Gastrocnemius medialis (tissue), 4 donors: ENCODE results near the gene IGSF9. TPM values are rescaled to one million over a fixed set of nuclear protein-coding genes. Genes with fewer than 3 reads are reported as not detected.

Experiments
- ATAC-seq, 2 donors: fragments of 150-250 bp; one replicate each; pipeline ENCODE4 v1.9.1; 2016
- DNase-seq, 2 donors: peaks; one replicate each; pipeline ENCODE4 v3.0.0-alpha.2; 2019
- H3K27ac ChIP-seq, 4 donors: fragments of 200-600 bp; sonication (generic); 1 replicate in 1 of 4; 2 replicates in 3 of 4; pipeline ENCODE4 v1.5.1; 2016 to 2018; ENCODE audit warnings: mild to moderate bottlenecking in 2 of 4, moderate library complexity in 1 of 4
- H3K27me3 ChIP-seq, 3 donors: fragments of 200-600 bp; sonication (generic) in 2 of 3; 1 replicate in 1 of 3; 2 replicates in 2 of 3; pipeline versions ENCODE4 v1.5.1 to v1.6.0; 2016 to 2019; ENCODE audit warnings: mild to moderate bottlenecking in 1 of 3, moderate library complexity in 1 of 3
- H3K36me3 ChIP-seq, 2 donors: fragments of 200-600 bp; sonication (generic) in 1 of 2; one replicate each; pipeline ENCODE4 v1.5.1; 2017 to 2018
- H3K4me1 ChIP-seq, 2 donors: fragments of 200-600 bp; sonication (generic) in 1 of 2; one replicate each; pipeline ENCODE4 v1.5.1; 2016 to 2017; ENCODE audit warnings: mild to moderate bottlenecking in 2 of 2
- H3K4me3 ChIP-seq, 4 donors: fragments of 200-600 bp; sonication (generic) in 3 of 4; 1 replicate in 1 of 4; 2 replicates in 3 of 4; pipeline ENCODE4 v1.5.1; 2016 to 2019; ENCODE audit warnings: mild to moderate bottlenecking in 2 of 4
- H3K9me3 ChIP-seq, 3 donors: fragments of 200-600 bp; sonication (generic) in 2 of 3; 1 replicate in 1 of 3; 2 replicates in 2 of 3; pipeline ENCODE4 v1.5.1; 2016 to 2019
- CTCF ChIP-seq, 5 experiments: fragments of 450-650 bp in 3 of 5; fragments of 200-600 bp in 2 of 5; sonication (generic) in 2 of 5; IDR thresholded peaks in 4 of 5; conservative IDR thresholded peaks in 1 of 5; 1 replicate in 4 of 5; 2 replicates in 1 of 5; pipeline ENCODE4 v1.5.1; 2016 to 2019; ENCODE audit warnings: antibody characterized with exemption in 5 of 5, mild to moderate bottlenecking in 3 of 5, moderate library complexity in 3 of 5
- POLR2A ChIP-seq, 2 donors: fragments of 450-650 bp; IDR thresholded peaks; one replicate each; pipeline ENCODE4 v1.6.1; 2017; ENCODE audit warnings: antibody characterized with exemption in 2 of 2, mild to moderate bottlenecking in 2 of 2, moderate library complexity in 2 of 2
- in situ Hi-C, 4 donors: fragments of 200-750 bp; cut with MboI; loops; one replicate each; pipeline versions ENCODE4 v1.15.0 to v1.8.0; 2017; ENCODE audit warnings: low sequenced_read_pairs in 4 of 4
- intact Hi-C: fragments of 100-400 bp; cut with DNase I; formaldehyde crosslinking; loops from one replicate; pipeline ENCODE4 v1.15.1; 2023; ENCODE audit warnings: low total_unique reads
- total RNA-seq, 4 donors: library from RNA; depleted of rRNA; stranded (reverse); fragments of >200 nt; gene quantifications; one replicate each; pipeline versions ENCODE4 v1.1.0 to v1.2.3, GENCODE V29; 2016

Gene IGSF9
- total RNA-seq, 4 donors from 2014 or later, result 0.10 to 0.11 TPM; not detected in 2

- H3K27ac ChIP-seq, result no peak overlapping the region
- H3K9me3 ChIP-seq, result no peaks in the 10 kb centered on the region
- no peak for ATAC-seq
- intact Hi-C loops, result no loop called here
- H3K27me3 ChIP-seq, result peaks cover 0 to 1% (median 0%) of the 10 kb centered on the region in 3 donors
- DNase-seq, result no peak
- H3K4me3 ChIP-seq, result no peak overlapping the region
- no peaks in the 10 kb centered on the region for H3K4me1 ChIP-seq
- H3K36me3 ChIP-seq, result no peaks in the 10 kb centered on the region
- TF ChIP-seq POLR2A (IDR thresholded peaks at IDR 0.05) (no peak), CTCF (IDR thresholded peaks at IDR 0.05 in 4 of 5, conservative IDR thresholded peaks at IDR 0.05 in 1 of 5) (no peak)
- in situ Hi-C loops, result no loop called here
Observed at GRCh38 chr1:159958719-159959380, 13.4 kb upstream of the IGSF9 start.

- H3K27ac ChIP-seq, result no peak overlapping the region
- no peaks in the 10 kb centered on the region for H3K9me3 ChIP-seq
- H3K36me3 ChIP-seq, result no peaks in the 10 kb centered on the region
- H3K27me3 ChIP-seq, result peaks cover 0 to 7% (median 0%) of the 10 kb centered on the region in 3 donors
- ATAC-seq (no peak), DNase-seq (no peak)
- H3K4me1 ChIP-seq, result no peaks in the 10 kb centered on the region
- intact Hi-C loops, result no loop called here
- TF ChIP-seq POLR2A (IDR thresholded peaks at IDR 0.05) (no peak), CTCF (IDR thresholded peaks at IDR 0.05 in 4 of 5, conservative IDR thresholded peaks at IDR 0.05 in 1 of 5) (no peak)
- in situ Hi-C loops, result no loop called here
- H3K4me3 ChIP-seq, result no peak overlapping the region
Observed at GRCh38 chr1:159957824-159958268, 12.4 kb upstream of the IGSF9 start.

DNA sequence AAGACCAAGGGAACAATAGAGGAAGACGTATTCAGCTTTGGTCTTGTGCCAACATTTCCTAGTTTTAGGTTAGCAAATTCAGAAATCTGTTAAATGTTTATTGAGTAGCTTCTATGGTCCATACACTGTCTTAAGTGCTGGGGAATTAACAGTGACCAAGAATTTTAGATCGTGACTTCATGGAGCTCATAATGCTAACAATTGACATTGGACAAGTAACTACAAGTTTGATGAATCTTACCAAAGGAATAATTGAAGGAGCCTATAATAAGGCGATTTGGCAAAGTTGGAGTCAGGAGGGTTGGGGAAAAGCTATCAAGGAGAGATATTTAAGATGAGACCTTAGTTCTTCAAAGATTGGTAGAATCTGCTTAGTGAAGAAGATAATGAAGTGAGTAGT lies 10.0 kb upstream of the IGSF9 start:
- Histone ChIP-seq H3K9me3 (no peaks in the 10 kb centered on the region), H3K27me3 (peaks cover 0 to 11% (median 0%) of the 10 kb centered on the region in 3 donors), H3K36me3 (no peaks in the 10 kb centered on the region), H3K4me1 (no peaks in the 10 kb centered on the region), H3K27ac (no peak overlapping the region), H3K4me3 (no peak overlapping the region)
- in situ Hi-C loops (no loop called here), intact Hi-C loops (no loop called here)
- no peak for DNase-seq
- TF ChIP-seq POLR2A (IDR thresholded peaks at IDR 0.05), result no peak
- TF ChIP-seq CTCF (IDR thresholded peaks at IDR 0.05 in 4 of 5, conservative IDR thresholded peaks at IDR 0.05 in 1 of 5), result no peak
- ATAC-seq, result no peak

- Histone ChIP-seq H3K4me3 (no peak within 1 kb of the TSS), H3K36me3 (no peaks in the 10 kb centered on the region), H3K4me1 (no peaks in the 10 kb centered on the region), H3K9me3 (no peaks in the 10 kb centered on the region), H3K27me3 (peaks cover 0 to 11% (median 0%) of the 10 kb centered on the region in 3 donors), H3K27ac (no peak within 1 kb of the TSS)
- DNase-seq (no peak), ATAC-seq (no peak)
- no peak for TF ChIP-seq POLR2A (IDR thresholded peaks at IDR 0.05)
- no peak for TF ChIP-seq CTCF (IDR thresholded peaks at IDR 0.05 in 4 of 5, conservative IDR thresholded peaks at IDR 0.05 in 1 of 5)
- in situ Hi-C loops, result no loop called here
- intact Hi-C loops, result no loop called here
Observed at GRCh38 chr1:159953536-159954515, 8.4 kb upstream of the IGSF9 start, which contains the start of gene SLAMF9. Gene SLAMF9, minus strand, starts transcription at chr1:159954237. Its CDS starts 100 bp downstream, at chr1:159954137.
